NCI-H748 (cell line): Measurements from ENCODE around the gene COMMD8.
"Not testable (repeated sequence)": the region's sequence is repeated elsewhere in the genome, so short reads cannot be mapped to it uniquely, and the experiment has no call there.

Experiments used
- DNase-seq: peaks from one replicate; lab custom pipeline; 2025; ENCODE audit not compliant: unreplicated experiment; lab: John Stamatoyannopoulos, UW

The COMMD8 gene

GRCh38 chr4:47463235-47463956 is at the start of gene COMMD8:
COMMD8 (minus strand) TSS chr4:47463702; CDS start chr4:47463651, 51 bp downstream.
- DNase-seq: peak; percentile 97

- DNase-seq: no peak
These were observed 47.1 kb upstream of the COMMD8 start for GRCh38 chr4:47510506-47511143.

- no peak for DNase-seq
These were observed 42.2 kb upstream of the COMMD8 start for GRCh38 chr4:47505666-47506065.

- DNase-seq: no peak
These were observed 41.6 kb upstream of the COMMD8 start for GRCh38 chr4:47505147-47505546.

GRCh38 chr4:47500776-47501175 is 37.3 kb upstream of the COMMD8 start:
- no peak for DNase-seq

GRCh38 chr4:47499700-47500099 is 36.2 kb upstream of the COMMD8 start:
- DNase-seq: no peak

- DNase-seq: no peak
These were observed 35.4 kb upstream of the COMMD8 start for GRCh38 chr4:47498899-47499298.

GRCh38 chr4:47494124-47494430 is 30.6 kb upstream of the COMMD8 start:
- no peak for DNase-seq

- no peak for DNase-seq
These were observed 30.0 kb upstream of the COMMD8 start for GRCh38 chr4:47493238-47494123.

GRCh38 chr4:47490550-47490949 is 27.0 kb upstream of the COMMD8 start:
- DNase-seq: peak; percentile 19

- no peak for DNase-seq
These were observed 25.2 kb upstream of the COMMD8 start for GRCh38 chr4:47488706-47489105.

- DNase-seq: not testable (repeated sequence)
These were observed 23.2 kb upstream of the COMMD8 start for GRCh38 chr4:47486727-47487126.

GRCh38 chr4:47486231-47486673 is 22.8 kb upstream of the COMMD8 start:
- DNase-seq: no peak

GRCh38 chr4:47485768-47486167 is 22.3 kb upstream of the COMMD8 start:
- no peak for DNase-seq

- DNase-seq: peak; percentile 90
These were observed 21.7 kb upstream of the COMMD8 start, which contains the start of gene ATP10D for GRCh38 chr4:47485047-47485692. ATP10D (plus strand) TSS chr4:47485275; CDS start chr4:47512541, 27,266 bp downstream.

GRCh38 chr4:47484168-47484567 is 20.7 kb upstream of the COMMD8 start:
- no peak for DNase-seq

GRCh38 chr4:47483745-47484144 is 20.2 kb upstream of the COMMD8 start:
- no peak for DNase-seq

GRCh38 chr4:47482326-47482725 is 18.8 kb upstream of the COMMD8 start:
- DNase-seq: no peak

GRCh38 chr4:47478804-47479203 is 15.3 kb upstream of the COMMD8 start:
- no peak for DNase-seq

- DNase-seq: no peak
These were observed 11.9 kb upstream of the COMMD8 start for GRCh38 chr4:47475411-47475810.

GRCh38 chr4:47474799-47475198 is 11.3 kb upstream of the COMMD8 start:
- no peak for DNase-seq
